GM23338 (cell line): ENCODE data around the gene CPNE2. TPM values are rescaled to one million over a fixed set of nuclear protein-coding genes. Genes with fewer than 3 reads are reported as not detected.

Experiments used
- ATAC-seq: fragments of 200-7000 bp; cut with Tn5 transposase; 3 replicates; pipeline ENCODE4 v1.9.1; 2020
- DNase-seq: peaks from one replicate; pipeline ENCODE4 v3.0.0-alpha.2; 2015; ENCODE audit warnings: low spot score
- H2AFZ ChIP-seq: fragments of 200-600 bp; sonication (generic); 2 replicates; pipeline ENCODE4 v1.8.0; 2016; ENCODE audit warnings: antibody characterized with exemption, mild to moderate bottlenecking, moderate library complexity
- H3F3A ChIP-seq: fragments of 200-600 bp; sonication (generic); replicated peaks from 2 replicates; pipeline ENCODE4 v1.8.0; 2017; ENCODE audit warnings: antibody characterized with exemption, mixed run types, low read depth
- H3K27ac ChIP-seq: fragments of 200-600 bp; sonication (generic); 2 replicates; pipeline ENCODE4 v1.6.1; 2016; ENCODE audit warnings: low read depth
- H3K27me3 ChIP-seq: fragments of 200-600 bp; sonication (generic); 2 replicates; pipeline ENCODE4 v1.8.0; 2016; ENCODE audit warnings: mild to moderate bottlenecking, mixed run types, moderate library complexity; ENCODE audit not compliant: insufficient read depth
- H3K36me3 ChIP-seq: fragments of 200-600 bp; sonication (generic); 2 replicates; pipeline ENCODE4 v1.8.0; 2016; ENCODE audit warnings: mild to moderate bottlenecking; ENCODE audit not compliant: insufficient read depth
- H3K4me1 ChIP-seq: fragments of 200-600 bp; sonication (generic); 2 replicates; pipeline ENCODE4 v1.8.0; 2016; ENCODE audit warnings: mild to moderate bottlenecking, moderate library complexity; ENCODE audit not compliant: insufficient read depth
- H3K4me2 ChIP-seq: fragments of 200-600 bp; sonication (generic); 2 replicates; pipeline ENCODE4 v1.7.1; 2017; ENCODE audit warnings: mixed run types
- H3K4me3 ChIP-seq: fragments of 200-600 bp; sonication (generic); 2 replicates; pipeline ENCODE4 v1.6.1; 2016; ENCODE audit warnings: mixed run types
- H3K79me2 ChIP-seq: fragments of 200-600 bp; sonication (generic); replicated peaks from 2 replicates; pipeline ENCODE4 v1.8.0; 2017; ENCODE audit warnings: mild to moderate bottlenecking; ENCODE audit not compliant: insufficient read depth
- H3K9me2 ChIP-seq: fragments of 200-600 bp; sonication (generic); 2 replicates; pipeline ENCODE4 v1.8.0; 2017; ENCODE audit not compliant: insufficient read depth
- H4K20me1 ChIP-seq: fragments of 200-600 bp; sonication (generic); replicated peaks from 2 replicates; pipeline ENCODE4 v1.8.0; 2017; ENCODE audit warnings: mild to moderate bottlenecking; ENCODE audit not compliant: insufficient read depth
- H3K27ac Mint-ChIP-seq: 2 replicates; pipeline ENCODE4 v1.8.0; 2020; ENCODE audit warnings: inconsistent platforms, mild to moderate bottlenecking, moderate library complexity, mixed read lengths
- H3K27me3 Mint-ChIP-seq: 3 replicates; pipeline ENCODE4 v1.8.0; 2022; ENCODE audit warnings: low read depth, mild to moderate bottlenecking, moderate library complexity, mixed read lengths, inconsistent platforms; ENCODE audit not compliant: insufficient read depth, poor library complexity
- H3K36me3 Mint-ChIP-seq: 3 replicates; pipeline ENCODE4 v1.8.0; 2021; ENCODE audit warnings: low read depth, mild to moderate bottlenecking, inconsistent platforms, moderate library complexity, mixed read lengths
- H3K4me1 Mint-ChIP-seq: 3 replicates; pipeline ENCODE4 v1.8.0; 2020; ENCODE audit warnings: mild to moderate bottlenecking, inconsistent platforms, mixed read lengths
- H3K4me3 Mint-ChIP-seq: 3 replicates; pipeline ENCODE4 v1.8.0; 2021; ENCODE audit warnings: moderate library complexity, mild to moderate bottlenecking, inconsistent platforms, mixed read lengths
- H3K9me3 Mint-ChIP-seq: 3 replicates; pipeline ENCODE4 v1.8.0; 2020; ENCODE audit warnings: moderate library complexity, mild to moderate bottlenecking, inconsistent platforms, mixed read lengths
- CREB1 ChIP-seq: fragments of 250-450 bp; sonication (Bioruptor Pico); IDR thresholded peaks from 2 replicates; pipeline ENCODE4 v1.5.0; 2020; ENCODE audit warnings: low read depth, mild to moderate bottlenecking, moderate library complexity
- CTCF ChIP-seq, 2 experiments: fragments of 200-600 bp in 1 of 2; sonication (generic) in 1 of 2; conservative IDR thresholded peaks; 2 replicates each; pipeline versions ENCODE4 v1.5.1 to v1.6.1; 2016 to 2017; ENCODE audit warnings: antibody characterized with exemption in 2 of 2, low read depth in 2 of 2, mild to moderate bottlenecking in 2 of 2, moderate library complexity in 1 of 2
- ETS1 ChIP-seq: IDR thresholded peaks from 2 replicates; pipeline ENCODE4 v1.6.1; 2016; ENCODE audit warnings: antibody characterized with exemption
- EZH2 ChIP-seq: fragments of 200-600 bp; sonication (generic); IDR thresholded peaks from one replicate; pipeline ENCODE4 v1.8.0; 2017; ENCODE audit warnings: antibody characterized with exemption, mild to moderate bottlenecking, low read depth; ENCODE audit not compliant: unreplicated experiment
- EZH2phosphoT487 ChIP-seq: fragments of 200-600 bp; sonication (generic); IDR thresholded peaks from one replicate; pipeline ENCODE4 v1.8.1; 2018; ENCODE audit warnings: antibody characterized with exemption; ENCODE audit not compliant: unreplicated experiment
- JUNB ChIP-seq: IDR thresholded peaks from one replicate; pipeline ENCODE4 v1.6.1; 2016; ENCODE audit warnings: antibody characterized with exemption; ENCODE audit not compliant: unreplicated experiment
- NANOG ChIP-seq: IDR thresholded peaks from 2 replicates; pipeline ENCODE4 v1.6.1; 2016; ENCODE audit warnings: antibody characterized with exemption, borderline replicate concordance
- POLR2AphosphoS5 ChIP-seq: IDR thresholded peaks from 2 replicates; pipeline ENCODE4 v1.6.1; 2016; ENCODE audit warnings: antibody characterized with exemption, low read depth
- REST ChIP-seq: IDR thresholded peaks from one replicate; pipeline ENCODE4 v1.6.1; 2018; ENCODE audit warnings: antibody characterized with exemption; ENCODE audit not compliant: unreplicated experiment
- STAT1 ChIP-seq: IDR thresholded peaks from one replicate; pipeline ENCODE4 v1.6.1; 2016; ENCODE audit warnings: antibody characterized with exemption; ENCODE audit not compliant: unreplicated experiment
- ZNF114 ChIP-seq: fragments of 250-450 bp; sonication (Bioruptor Pico); IDR thresholded peaks from 2 replicates; pipeline ENCODE4 v1.5.0; 2020; ENCODE audit warnings: mild to moderate bottlenecking, moderate library complexity
- ZNF331 ChIP-seq: fragments of 250-450 bp; sonication (Bioruptor Pico); IDR thresholded peaks from 2 replicates; pipeline ENCODE4 v1.5.0; 2020; ENCODE audit warnings: low read depth, mild to moderate bottlenecking, moderate library complexity
- ZNF462 ChIP-seq: fragments of 250-450 bp; sonication (Bioruptor Pico); IDR thresholded peaks from 2 replicates; pipeline ENCODE4 v1.5.0; 2020; ENCODE audit warnings: mild to moderate bottlenecking, moderate library complexity
- polyA plus RNA-seq: library from polyadenylated mRNA; unstranded; fragments of >200 nt; fragmentation: Nextera tagmentation; extraction: Ambion mirVana; gene quantifications from 2 replicates; pipeline ENCODE4 v1.2.1, GENCODE V29; 2016
- total RNA-seq: library from RNA; depleted of rRNA; stranded (reverse); fragments of >200 nt; shearing (Covaris generic); gene quantifications from 2 replicates; pipeline ENCODE4 v1.2.3, GENCODE V29; 2014

Gene CPNE2
- total and polyA plus RNA-seq, 2 experiments from 2014 or later: 7.1 to 11.3 TPM

- no peaks in the 10 kb centered on the region for H3F3A ChIP-seq
- H3K4me2 ChIP-seq: peak overlapping the region; percentile 99
- no peaks in the 10 kb centered on the region for H3K9me2 ChIP-seq
- no peak for TF ChIP-seq ZNF331 (CRISPR knock-in tag)
- TF ChIP-seq STAT1: no peak
- no peak for TF ChIP-seq ZNF114 (CRISPR knock-in tag)
- no peak for TF ChIP-seq CREB1
- no peak for TF ChIP-seq JUNB
- no peak for TF ChIP-seq NANOG
- no peak for TF ChIP-seq EZH2
- no peak for TF ChIP-seq EZH2phosphoT487
- TF ChIP-seq REST: no peak
- no peak for TF ChIP-seq POLR2AphosphoS5
- no peak for TF ChIP-seq CTCF (conservative IDR thresholded peaks at IDR 0.05; ENCODE audit: low read depth in 2 of 2)
- no peak for TF ChIP-seq ZNF462 (CRISPR knock-in tag)
- no peak for TF ChIP-seq ETS1
- H3K27ac ChIP-seq: peak overlapping the region; percentile 87
- no peaks in the 10 kb centered on the region for H3K36me3 Mint-ChIP-seq
- H3K27me3 Mint-ChIP-seq: peaks cover 15% of the 10 kb centered on the region
- DNase-seq: peak; percentile 24
- H3K4me1 Mint-ChIP-seq: peaks cover 40% of the 10 kb centered on the region
- no peaks in the 10 kb centered on the region for H3K9me3 Mint-ChIP-seq
- no peak overlapping the region for H2AFZ ChIP-seq
- H3K4me3 Mint-ChIP-seq: peak overlapping the region; percentile 96
- H4K20me1 ChIP-seq: peaks cover 8% of the 10 kb centered on the region
- no peak for ATAC-seq
- H3K4me1 ChIP-seq: peaks cover 30% of the 10 kb centered on the region
- H3K79me2 ChIP-seq: peaks cover 85% of the 10 kb centered on the region
- H3K4me3 ChIP-seq: peak overlapping the region; percentile 97
- H3K27ac Mint-ChIP-seq: peak overlapping the region; percentile 94
- no peaks in the 10 kb centered on the region for H3K36me3 ChIP-seq
- H3K27me3 ChIP-seq: no peaks in the 10 kb centered on the region
Measured at GRCh38 chr16:57184887-57185445, 92.6 kb downstream of the CPNE2 start.
